Mammary epithelial cell (primary cell): Measurements from ENCODE around the gene EFCAB8.

ENCODE experiments used
- CTCF ChIP-seq, 2 donors: IDR thresholded peaks in 1 of 2; conservative IDR thresholded peaks in 1 of 2; 2 replicates each; pipeline ENCODE4 v1.5.1; 2011 to 2012; ENCODE audit warnings: inconsistent platforms in 2 of 2, low read length in 2 of 2, mild to moderate bottlenecking in 2 of 2, control low read depth in 1 of 2, low read depth in 1 of 2; ENCODE audit not compliant: insufficient read depth in 1 of 2; ENCODE audit errors: extremely low read depth in 1 of 2
- EZH2 ChIP-seq: IDR thresholded peaks from 2 replicates; pipeline ENCODE4 v1.6.1; 2012; ENCODE audit warnings: low read length, inconsistent platforms, borderline replicate concordance

- TF ChIP-seq CTCF (conservative IDR thresholded peaks at IDR 0.05 in 1 of 2, IDR thresholded peaks at IDR 0.05 in 1 of 2; ENCODE audit: extremely low read depth in 1 of 2, insufficient read depth in 1 of 2, low read depth in 1 of 2, low read length in 2 of 2) (no peak), EZH2 (no peak)
These were observed 125.5 kb downstream of the EFCAB8 start for GRCh38 chr20:32984196-32984595.
